GM12872 (cell line): ENCODE measurements around the gene TAPT1.

Experiments used
- CTCF ChIP-seq: IDR thresholded peaks from 3 replicates; pipeline ENCODE4 v1.5.1; 2011; ENCODE audit warnings: low read depth, mild to moderate bottlenecking, low read length, moderate library complexity; ENCODE audit not compliant: insufficient read depth

The TAPT1 gene

GRCh38 chr4:16225863-16226815, at the start of gene TAPT1:
TSS of gene TAPT1 (minus strand) at chr4:16226471. CDS start at chr4:16226457, 14 bp downstream.
- TF ChIP-seq CTCF: no peak

GRCh38 chr4:16271411-16271810, 45.1 kb upstream of the TAPT1 start:
- TF ChIP-seq CTCF: no peak

- no peak for TF ChIP-seq CTCF
Measured at GRCh38 chr4:16270454-16271328, 44.4 kb upstream of the TAPT1 start.

GRCh38 chr4:16269240-16269639, 43.0 kb upstream of the TAPT1 start:
- no peak for TF ChIP-seq CTCF

- no peak for TF ChIP-seq CTCF
Measured at GRCh38 chr4:16268290-16268689, 42.0 kb upstream of the TAPT1 start.

GRCh38 chr4:16267639-16268038, 41.4 kb upstream of the TAPT1 start:
- no peak for TF ChIP-seq CTCF

GRCh38 chr4:16265820-16266219, 39.5 kb upstream of the TAPT1 start:
- no peak for TF ChIP-seq CTCF
